Spleen (tissue), 11 donors: ENCODE data around the gene SPATA46. TPM values are rescaled to one million over a fixed set of nuclear protein-coding genes. Genes with fewer than 3 reads are reported as not detected.

ENCODE experiments used
- DNase-seq: peaks from one replicate; pipeline ENCODE4 v3.0.0-alpha.2; 2020
- H3K27ac ChIP-seq, 8 donors: fragments of 200-600 bp; sonication (generic) in 7 of 8; 1 replicate in 4 of 8; 2 replicates in 4 of 8; pipeline versions ENCODE4 v1.5.0 to v1.8.0; 2016 to 2021; ENCODE audit warnings: inconsistent platforms in 4 of 8, mild to moderate bottlenecking in 4 of 8, moderate library complexity in 1 of 8
- H3K27me3 ChIP-seq, 7 donors: fragments of 200-600 bp; sonication (generic) in 6 of 7; replicated peaks in 1 of 7; 1 replicate in 4 of 7; 2 replicates in 3 of 7; pipeline versions ENCODE4 v1.5.0 to v1.8.0; 2016 to 2021; ENCODE audit warnings: inconsistent platforms in 3 of 7, mild to moderate bottlenecking in 1 of 7
- H3K36me3 ChIP-seq, 6 donors: fragments of 200-600 bp; sonication (generic) in 5 of 6; 1 replicate in 4 of 6; 2 replicates in 2 of 6; pipeline versions ENCODE4 v1.5.0 to v1.8.0; 2016 to 2021; ENCODE audit warnings: inconsistent platforms in 2 of 6
- H3K4me1 ChIP-seq, 6 donors: fragments of 200-600 bp; sonication (generic) in 5 of 6; 1 replicate in 3 of 6; 2 replicates in 3 of 6; pipeline versions ENCODE4 v1.5.0 to v1.8.0; 2016 to 2021; ENCODE audit warnings: inconsistent platforms in 3 of 6
- H3K4me3 ChIP-seq, 8 donors: fragments of 200-600 bp; sonication (generic) in 7 of 8; 1 replicate in 4 of 8; 2 replicates in 4 of 8; pipeline versions ENCODE4 v1.5.0 to v1.8.0; 2016 to 2021; ENCODE audit warnings: inconsistent platforms in 4 of 8, mild to moderate bottlenecking in 4 of 8, moderate library complexity in 2 of 8
- H3K9me3 ChIP-seq, 8 donors: fragments of 200-600 bp; sonication (generic) in 7 of 8; 1 replicate in 4 of 8; 2 replicates in 4 of 8; pipeline versions ENCODE4 v1.5.0 to v1.8.0; 2016 to 2021; ENCODE audit warnings: inconsistent platforms in 4 of 8
- CTCF ChIP-seq, 11 experiments: fragments of 200-600 bp in 7 of 11; fragments of 450-650 bp in 4 of 11; sonication (generic) in 4 of 11; IDR thresholded peaks in 8 of 11; conservative IDR thresholded peaks in 3 of 11; 1 replicate in 7 of 11; 2 replicates in 4 of 11; pipeline versions ENCODE4 v1.4.0 to v1.8.0; 2016 to 2021; ENCODE audit warnings: antibody characterized with exemption in 11 of 11, inconsistent platforms in 4 of 11, mild to moderate bottlenecking in 1 of 11
- POLR2A ChIP-seq, 3 donors: fragments of 450-650 bp; IDR thresholded peaks; one replicate each; pipeline ENCODE4 v1.5.1; 2017; ENCODE audit warnings: antibody characterized with exemption in 3 of 3, mild to moderate bottlenecking in 1 of 3
- POLR2AphosphoS5 ChIP-seq, 3 donors: sonication (generic); formaldehyde crosslinking; IDR thresholded peaks; one replicate each; pipeline ENCODE4 v1.5.1; 2017; ENCODE audit warnings: antibody characterized with exemption in 3 of 3
- WGBS, 5 donors: extraction: QIAGEN DNeasy Blood & Tissue Kit in 3 of 5; methylation state at CpG; one replicate each; pipeline versions ENCODE4 v1.1.5 to v1.1.7; 2013 to 2018; 5-methylcytosine and 5-hydroxymethylcytosine counted together
- intact Hi-C: fragments of 100-400 bp; cut with DNase I; formaldehyde crosslinking; loops from one replicate; pipeline ENCODE4 v1.15.0; 2023; ENCODE audit warnings: low total_unique reads
- polyA plus RNA-seq, 3 donors: library from polyadenylated mRNA; stranded (reverse); fragments of 200-250 nt; gene quantifications; one replicate each; pipeline ENCODE4 v1.2.1, GENCODE V29; 2013
- total RNA-seq, 7 donors: library from RNA; depleted of rRNA in 3 of 7; stranded (reverse); fragments of >200 nt in 3 of 7; fragmentation: NEBNext Ultra II Directional in 4 of 7; extraction: Animal tissue kit (Norgen Biotek cat#: 25700) in 4 of 7; gene quantifications; one replicate each; pipeline versions ENCODE4 v1.1.0 to v1.2.1, GENCODE V29; 2016 to 2021
- donor health status: healthy with polysubstance abuse.
- donor health status: DM: no; HTN: no; CAD: no; lungs with moderate emphysema.
- donor health status: DM: no; HTN: no; CAD: no.
- donor health status: Bipolar disorder and iron deficiency.
- donor health status: healthy.
- donor health status: DM: no; HTN: no; CAD: no.
- donor health status: DM: yes; HTN: yes; CAD: no.

SPATA46 gene
- total and polyA plus RNA-seq, 10 donors = not detected

- intact Hi-C loops = no loop called here
- Histone ChIP-seq H3K36me3 (peaks cover 0 to 7% (median 0%) of the 10 kb centered on the region in 6 donors), H3K4me1 (peaks cover 0 to 11% (median 0%) of the 10 kb centered on the region in 6 donors), H3K27ac (no peak overlapping the region), H3K4me3 (no peak overlapping the region), H3K27me3 (peaks cover 0 to 4% (median 0%) of the 10 kb centered on the region in 7 donors), H3K9me3 (no peaks in the 10 kb centered on the region)
- TF ChIP-seq POLR2AphosphoS5 (IDR thresholded peaks at IDR 0.05) = no peak
- TF ChIP-seq CTCF (IDR thresholded peaks at IDR 0.05 in 8 of 11, conservative IDR thresholded peaks at IDR 0.05 in 3 of 11) = no peak
- TF ChIP-seq POLR2A (IDR thresholded peaks at IDR 0.05) = no peak
- 51 to 72% (median 59%) methylated on average over 3 of the region's 3 CpGs for WGBS, 5 donors
- DNase-seq = no peak
These were observed 8.6 kb upstream of the SPATA46 start for GRCh38 chr1:162385280-162385623.

- Histone ChIP-seq H3K36me3 (peaks cover 0 to 7% (median 0%) of the 10 kb centered on the region in 6 donors), H3K4me1 (peaks cover 0 to 9% (median 0%) of the 10 kb centered on the region in 6 donors), H3K27me3 (no peaks in the 10 kb centered on the region), H3K27ac (no peak overlapping the region), H3K4me3 (no peak overlapping the region), H3K9me3 (no peaks in the 10 kb centered on the region)
- WGBS, 5 donors = 90 to 96% (median 91%) methylated on average over 9 to 10 of the region's 10 CpGs
- intact Hi-C loops = no loop called here
- DNase-seq = no peak
- TF ChIP-seq POLR2AphosphoS5 (IDR thresholded peaks at IDR 0.05) = no peak
- no peak for TF ChIP-seq CTCF (IDR thresholded peaks at IDR 0.05 in 8 of 11, conservative IDR thresholded peaks at IDR 0.05 in 3 of 11)
- TF ChIP-seq POLR2A (IDR thresholded peaks at IDR 0.05) = no peak
These were observed 8.1 kb upstream of the SPATA46 start for GRCh38 chr1:162384601-162385279.

- TF ChIP-seq POLR2AphosphoS5 (IDR thresholded peaks at IDR 0.05) (no peak), POLR2A (IDR thresholded peaks at IDR 0.05) (no peak), CTCF (IDR thresholded peaks at IDR 0.05 in 8 of 11, conservative IDR thresholded peaks at IDR 0.05 in 3 of 11) (no peak)
- peaks cover 0 to 7% (median 0%) of the 10 kb centered on the region in 6 donors for H3K36me3 ChIP-seq
- no peak overlapping the region for H3K27ac ChIP-seq
- H3K4me1 ChIP-seq = peaks cover 0 to 2% (median 0%) of the 10 kb centered on the region in 6 donors
- H3K4me3 ChIP-seq = no peak overlapping the region
- no peak for DNase-seq
- 82 to 97% (median 94%) methylated on average over 5 to 6 of the region's 6 CpGs for WGBS, 5 donors
- no peaks in the 10 kb centered on the region for H3K27me3 ChIP-seq
- H3K9me3 ChIP-seq = no peaks in the 10 kb centered on the region
- intact Hi-C loops = no loop called here
These were observed 7.5 kb upstream of the SPATA46 start for GRCh38 chr1:162384116-162384515.

GRCh38 chr1:162383516-162383915, 6.9 kb upstream of the SPATA46 start:
- TF ChIP-seq CTCF (IDR thresholded peaks at IDR 0.05 in 8 of 11, conservative IDR thresholded peaks at IDR 0.05 in 3 of 11) (no peak), POLR2A (IDR thresholded peaks at IDR 0.05) (no peak), POLR2AphosphoS5 (IDR thresholded peaks at IDR 0.05) (no peak)
- no peaks in the 10 kb centered on the region for H3K4me1 ChIP-seq
- H3K27me3 ChIP-seq = no peaks in the 10 kb centered on the region
- intact Hi-C loops = no loop called here
- H3K36me3 ChIP-seq = peaks cover 0 to 7% (median 0%) of the 10 kb centered on the region in 6 donors
- H3K4me3 ChIP-seq = no peak overlapping the region
- H3K27ac ChIP-seq = no peak overlapping the region
- WGBS, 5 donors = 76 to 91% (median 82%) methylated on average over 7 to 8 of the region's 8 CpGs
- DNase-seq = no peak
- no peaks in the 10 kb centered on the region for H3K9me3 ChIP-seq
